Mammary epithelial cell (primary cell): ENCODE data around the gene AOC1.

Experiments
- CTCF ChIP-seq, 2 donors: IDR thresholded peaks in 1 of 2; conservative IDR thresholded peaks in 1 of 2; 2 replicates each; pipeline ENCODE4 v1.5.1; 2011 to 2012; ENCODE audit warnings: inconsistent platforms in 2 of 2, low read length in 2 of 2, mild to moderate bottlenecking in 2 of 2, control low read depth in 1 of 2, low read depth in 1 of 2; ENCODE audit not compliant: insufficient read depth in 1 of 2; ENCODE audit errors: extremely low read depth in 1 of 2
- EZH2 ChIP-seq: IDR thresholded peaks from 2 replicates; pipeline ENCODE4 v1.6.1; 2012; ENCODE audit warnings: low read length, inconsistent platforms, borderline replicate concordance

GRCh38 chr7:150804802-150805201, 47.5 kb upstream of the AOC1 start:
- TF ChIP-seq CTCF (conservative IDR thresholded peaks at IDR 0.05 in 1 of 2, IDR thresholded peaks at IDR 0.05 in 1 of 2; ENCODE audit: extremely low read depth in 1 of 2, insufficient read depth in 1 of 2, low read depth in 1 of 2, low read length in 2 of 2) (no peak), EZH2 (no peak)
